Breast epithelium (tissue), 4 donors: ENCODE results near the gene ST14. TPM values are rescaled to one million over a fixed set of nuclear protein-coding genes. Genes with fewer than 3 reads are reported as not detected.

Experiments
- DNase-seq, 2 donors: peaks; one replicate each; pipeline ENCODE4 v3.0.0-alpha.2; 2019; ENCODE audit warnings: low spot score in 2 of 2
- H3K27ac ChIP-seq, 2 donors: fragments of 200-600 bp; sonication (generic) in 1 of 2; one replicate each; pipeline ENCODE4 v1.5.1; 2016 to 2019; ENCODE audit warnings: mild to moderate bottlenecking in 1 of 2
- H3K27me3 ChIP-seq, 2 donors: fragments of 200-600 bp; sonication (generic) in 1 of 2; one replicate each; pipeline versions ENCODE4 v1.5.1 to v1.6.0; 2017 to 2019; ENCODE audit warnings: control low read depth in 1 of 2, mild to moderate bottlenecking in 1 of 2
- H3K36me3 ChIP-seq: fragments of 200-600 bp; one replicate; pipeline ENCODE4 v1.5.1; 2019
- H3K4me1 ChIP-seq, 2 donors: fragments of 200-600 bp; sonication (generic); one replicate each; pipeline ENCODE4 v1.5.1; 2016 to 2019; ENCODE audit warnings: control low read depth in 1 of 2
- H3K4me3 ChIP-seq, 3 donors: fragments of 200-600 bp; sonication (generic); 1 replicate in 2 of 3; 2 replicates in 1 of 3; pipeline ENCODE4 v1.5.1; 2016 to 2019; ENCODE audit warnings: mild to moderate bottlenecking in 3 of 3, moderate library complexity in 2 of 3
- H3K9me3 ChIP-seq, 2 donors: fragments of 200-600 bp; sonication (generic) in 1 of 2; one replicate each; pipeline ENCODE4 v1.5.1; 2016 to 2019; ENCODE audit warnings: control low read depth in 1 of 2
- CTCF ChIP-seq, 3 donors: fragments of 450-650 bp; IDR thresholded peaks; one replicate each; pipeline ENCODE4 v1.5.1; 2016 to 2017; ENCODE audit warnings: antibody characterized with exemption in 3 of 3, mild to moderate bottlenecking in 3 of 3, moderate library complexity in 3 of 3
- POLR2A ChIP-seq: fragments of 450-650 bp; IDR thresholded peaks from one replicate; pipeline ENCODE4 v1.6.1; 2016; ENCODE audit warnings: antibody characterized with exemption, mild to moderate bottlenecking, moderate library complexity
- POLR2AphosphoS5 ChIP-seq, 3 donors: sonication (generic); formaldehyde crosslinking; IDR thresholded peaks; one replicate each; pipeline ENCODE4 v1.6.1; 2017; ENCODE audit warnings: antibody characterized with exemption in 3 of 3
- intact Hi-C: fragments of 100-400 bp; cut with DNase I; formaldehyde crosslinking; loops from one replicate; pipeline ENCODE4 v1.15.1; 2023; ENCODE audit warnings: low total_unique reads
- total RNA-seq, 3 donors: library from RNA; depleted of rRNA; stranded (reverse); fragments of >200 nt; gene quantifications; one replicate each; pipeline ENCODE4 v1.1.0, GENCODE V29; 2016

ST14 gene
- total RNA-seq, 3 donors from 2014 or later = 9.9 to 89.0 (median 48.5) TPM

GRCh38 chr11:130156108-130157022 lies 3.2 kb upstream of the ST14 start:
- DNase-seq = no peak
- no peaks in the 10 kb centered on the region for H3K27me3 ChIP-seq
- intact Hi-C loops = no loop called here
- peaks cover 0 to 3% of the 10 kb centered on the region in 2 donors for H3K4me1 ChIP-seq
- no peak overlapping the region for H3K4me3 ChIP-seq
- no peaks in the 10 kb centered on the region for H3K9me3 ChIP-seq
- TF ChIP-seq CTCF (IDR thresholded peaks at IDR 0.05) (no peak), POLR2A (no peak), POLR2AphosphoS5 (IDR thresholded peaks at IDR 0.05) (no peak)
- H3K27ac ChIP-seq = no peak overlapping the region
- no peaks in the 10 kb centered on the region for H3K36me3 ChIP-seq

DNA sequence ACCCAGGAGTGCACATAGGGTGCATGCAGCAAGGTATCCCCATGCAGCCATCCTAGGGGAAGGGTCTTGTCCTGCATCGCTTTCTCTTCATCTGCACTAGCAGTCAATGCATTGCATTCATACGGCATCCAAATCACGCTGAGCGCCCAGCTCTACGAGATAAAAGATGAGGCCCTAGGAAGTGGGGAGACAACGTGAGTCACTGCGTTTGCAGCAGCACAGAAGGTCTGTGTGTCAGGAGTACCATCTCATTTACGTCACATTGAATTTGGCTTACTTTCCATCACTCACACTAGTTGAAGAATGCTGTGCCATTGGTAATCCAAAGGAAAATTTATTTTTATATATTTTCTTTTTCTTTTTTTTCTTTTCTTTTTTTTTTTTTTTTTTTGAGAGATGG lies 2.5 kb upstream of the ST14 start:
- intact Hi-C loops = no loop called here
- no peaks in the 10 kb centered on the region for H3K9me3 ChIP-seq
- H3K4me3 ChIP-seq = no peak overlapping the region
- TF ChIP-seq POLR2AphosphoS5 (IDR thresholded peaks at IDR 0.05) (no peak), POLR2A (no peak), CTCF (IDR thresholded peaks at IDR 0.05) (no peak)
- no peak for DNase-seq
- no peak overlapping the region for H3K27ac ChIP-seq
- no peaks in the 10 kb centered on the region for H3K27me3 ChIP-seq
- H3K4me1 ChIP-seq = peaks cover 0 to 3% of the 10 kb centered on the region in 2 donors
- H3K36me3 ChIP-seq = no peaks in the 10 kb centered on the region

- intact Hi-C loops = no loop called here
- Histone ChIP-seq H3K27ac (no peak overlapping the region), H3K36me3 (no peaks in the 10 kb centered on the region), H3K9me3 (no peaks in the 10 kb centered on the region), H3K27me3 (no peaks in the 10 kb centered on the region), H3K4me1 (peaks cover 0 to 3% of the 10 kb centered on the region in 2 donors), H3K4me3 (no peak overlapping the region)
- DNase-seq = no peak
- TF ChIP-seq CTCF (IDR thresholded peaks at IDR 0.05) = no peak
- TF ChIP-seq POLR2A = no peak
- TF ChIP-seq POLR2AphosphoS5 (IDR thresholded peaks at IDR 0.05) = no peak
Measured at GRCh38 chr11:130157840-130158239, 1.7 kb upstream of the ST14 start.

DNA sequence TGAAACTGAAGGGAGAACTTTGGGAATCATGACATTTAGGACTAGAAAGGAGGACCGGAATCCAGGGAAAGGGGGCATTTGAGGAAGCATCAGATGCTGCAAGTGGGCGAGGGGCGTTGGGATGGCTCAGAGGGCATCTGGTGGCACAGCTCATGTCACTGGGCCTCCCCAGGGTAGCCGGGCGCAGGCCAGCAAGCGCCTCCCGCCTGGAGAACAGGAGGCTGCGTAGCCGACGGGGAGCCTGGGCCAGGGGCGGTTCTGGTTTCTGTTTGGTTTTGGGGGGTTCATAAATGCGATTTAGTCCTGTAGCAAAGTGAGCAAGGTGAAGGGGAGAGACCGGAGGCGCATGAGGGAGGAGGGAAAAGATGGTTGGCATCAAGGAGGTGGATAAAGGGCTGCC lies 443 bp upstream of the ST14 start:
- H3K4me3 ChIP-seq = peak overlapping the region; percentile 34 to 79 (median 67)
- intact Hi-C loops = no loop called here
- H3K27ac ChIP-seq = peak overlapping the region; percentile 86 to 88
- H3K4me1 ChIP-seq = peaks cover 0 to 3% of the 10 kb centered on the region in 2 donors
- DNase-seq = no peak
- H3K36me3 ChIP-seq = no peaks in the 10 kb centered on the region
- no peaks in the 10 kb centered on the region for H3K9me3 ChIP-seq
- TF ChIP-seq CTCF (IDR thresholded peaks at IDR 0.05) = no peak
- TF ChIP-seq POLR2A = no peak
- no peak for TF ChIP-seq POLR2AphosphoS5 (IDR thresholded peaks at IDR 0.05)
- H3K27me3 ChIP-seq = no peaks in the 10 kb centered on the region

DNA sequence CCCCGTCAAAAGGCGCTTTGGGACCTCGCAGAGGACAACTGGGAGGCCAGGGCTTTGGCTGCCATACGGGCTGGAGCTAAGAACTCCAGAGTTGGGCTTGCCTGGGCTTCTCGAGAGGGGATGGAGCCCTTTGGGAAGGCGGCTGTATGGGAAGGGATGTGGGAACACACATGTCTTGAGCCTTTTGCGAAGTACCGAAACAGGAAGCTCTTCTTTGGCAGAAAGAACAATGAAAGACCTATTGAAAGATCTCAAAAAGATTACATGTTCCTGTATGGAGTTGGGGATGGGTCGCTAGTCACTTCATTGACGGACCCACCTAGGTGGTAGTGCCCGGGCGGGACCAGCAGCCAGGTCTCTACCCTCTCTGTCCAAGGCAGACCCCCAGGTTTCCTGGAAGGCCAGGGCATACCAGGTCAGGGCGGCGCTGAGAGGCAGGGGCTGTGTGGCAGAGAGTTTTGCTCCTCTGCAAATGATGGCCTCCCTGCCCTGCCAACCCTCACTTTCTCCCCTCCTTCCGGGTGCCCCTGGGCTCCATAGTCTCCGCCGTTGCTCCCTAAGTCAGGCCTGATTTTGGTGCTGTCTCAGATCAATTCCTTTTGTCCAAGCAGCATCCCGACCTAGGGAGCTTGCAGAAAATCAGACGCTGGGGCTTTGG lies 1.0 kb downstream of the ST14 start:
- no peak for DNase-seq
- H3K4me1 ChIP-seq = peaks cover 0 to 3% of the 10 kb centered on the region in 2 donors
- no peaks in the 10 kb centered on the region for H3K27me3 ChIP-seq
- peak overlapping the region; percentile 34 to 79 (median 67) for H3K4me3 ChIP-seq
- intact Hi-C loops = no loop called here
- no peaks in the 10 kb centered on the region for H3K36me3 ChIP-seq
- H3K27ac ChIP-seq = peak overlapping the region; percentile 86 to 88
- TF ChIP-seq POLR2A (no peak), POLR2AphosphoS5 (IDR thresholded peaks at IDR 0.05) (no peak), CTCF (IDR thresholded peaks at IDR 0.05) (no peak)
- H3K9me3 ChIP-seq = no peaks in the 10 kb centered on the region
